WTC11 (cell line): ENCODE measurements around the gene CLMP. TPM values are rescaled to one million over a fixed set of nuclear protein-coding genes. Genes with fewer than 3 reads are reported as not detected.

Experiments
- ATAC-seq: fragments of 200-7000 bp; cut with Tn5 transposase; 2 replicates; pipeline ENCODE4 v1.10.0; 2021; ENCODE audit warnings: mild to moderate bottlenecking, moderate library complexity
- CTCF ChIA-PET: fragments of 300-600 bp; sonication (Branson Sonifier 250); formaldehyde crosslinking; loops from one replicate; lab custom pipeline; 2021; ENCODE audit warnings: antibody characterized with exemption; lab: Charles Lee
- POLR2A ChIA-PET: fragments of 350-600 bp; sonication (Branson Sonifier 250); formaldehyde crosslinking; loops from one replicate; lab custom pipeline; 2021; ENCODE audit warnings: antibody characterized with exemption; lab: Charles Lee
- DNase-seq: peaks from one replicate; pipeline ENCODE4 v3.0.0; 2021; ENCODE audit warnings: low spot score
- H3K27ac Mint-ChIP-seq: 2 replicates; pipeline ENCODE4 v1.8.0; 2021; ENCODE audit warnings: mixed read lengths
- H3K27me3 Mint-ChIP-seq: 2 replicates; pipeline ENCODE4 v1.8.0; 2021; ENCODE audit warnings: low read depth, mild to moderate bottlenecking, moderate library complexity, mixed read lengths
- H3K36me3 Mint-ChIP-seq: 2 replicates; pipeline ENCODE4 v1.8.0; 2021; ENCODE audit warnings: mixed read lengths
- H3K4me1 Mint-ChIP-seq: 2 replicates; pipeline ENCODE4 v1.8.0; 2022; ENCODE audit warnings: mixed read lengths
- H3K4me3 Mint-ChIP-seq: 2 replicates; pipeline ENCODE4 v1.8.0; 2021; ENCODE audit warnings: mild to moderate bottlenecking, moderate library complexity, mixed read lengths
- H3K9me3 Mint-ChIP-seq: 2 replicates; pipeline ENCODE4 v1.8.0; 2021; ENCODE audit warnings: mixed read lengths
- CBFB ChIP-seq: sonication (generic); formaldehyde crosslinking; IDR thresholded peaks from 2 replicates; pipeline ENCODE4 v1.8.1; 2022; ENCODE audit warnings: mild to moderate bottlenecking, low read depth, missing genetic modification reagents
- E2F5 ChIP-seq: sonication (generic); formaldehyde crosslinking; IDR thresholded peaks from 2 replicates; pipeline ENCODE4 v1.8.1; 2022; ENCODE audit warnings: mild to moderate bottlenecking, moderate library complexity, missing genetic modification reagents
- FOXP4 ChIP-seq: sonication (generic); formaldehyde crosslinking; IDR thresholded peaks from 2 replicates; pipeline ENCODE4 v1.8.0; 2022; ENCODE audit warnings: mild to moderate bottlenecking, missing genetic modification reagents
- HMGA2 ChIP-seq: fragments of 250-450 bp; sonication (Bioruptor Pico); IDR thresholded peaks from 2 replicates; pipeline ENCODE4 v1.4.0; 2021; ENCODE audit warnings: mild to moderate bottlenecking, moderate library complexity
- MYBL2 ChIP-seq: sonication (generic); formaldehyde crosslinking; IDR thresholded peaks from 2 replicates; pipeline ENCODE4 v1.8.1; 2023; ENCODE audit warnings: mild to moderate bottlenecking, moderate library complexity, missing genetic modification reagents
- NFYB ChIP-seq: sonication (generic); formaldehyde crosslinking; conservative IDR thresholded peaks from 2 replicates; pipeline ENCODE4 v1.8.0; 2022; ENCODE audit warnings: low read depth, missing genetic modification reagents
- NR1H2 ChIP-seq: sonication (generic); formaldehyde crosslinking; IDR thresholded peaks from 2 replicates; pipeline ENCODE4 v1.9.0; 2021; ENCODE audit warnings: mild to moderate bottlenecking, moderate library complexity, missing genetic modification reagents
- NR2C2 ChIP-seq: sonication (generic); formaldehyde crosslinking; IDR thresholded peaks from 2 replicates; pipeline ENCODE4 v1.8.0; 2022; ENCODE audit warnings: mild to moderate bottlenecking, missing genetic modification reagents
- SP1 ChIP-seq: sonication (generic); formaldehyde crosslinking; conservative IDR thresholded peaks from 2 replicates; pipeline ENCODE4 v1.8.1; 2022; ENCODE audit warnings: missing genetic modification reagents
- ZNF317 ChIP-seq: sonication (generic); formaldehyde crosslinking; IDR thresholded peaks from 2 replicates; pipeline ENCODE4 v1.8.1; 2023; ENCODE audit warnings: low read depth, mild to moderate bottlenecking, moderate library complexity, missing genetic modification reagents, borderline replicate concordance
- ZNF396 ChIP-seq: fragments of 250-450 bp; sonication (Bioruptor Pico); IDR thresholded peaks from 2 replicates; pipeline ENCODE4 v1.8.0; 2021; ENCODE audit warnings: mild to moderate bottlenecking, moderate library complexity, borderline replicate concordance
- ZNF416 ChIP-seq: fragments of 250-450 bp; sonication (Bioruptor Pico); IDR thresholded peaks from 2 replicates; pipeline ENCODE4 v1.9.0; 2021; ENCODE audit warnings: mild to moderate bottlenecking, inconsistent platforms
- ZNF671 ChIP-seq: fragments of 250-450 bp; sonication (Bioruptor Pico); IDR thresholded peaks from 2 replicates; pipeline ENCODE4 v1.8.0; 2021; ENCODE audit warnings: mild to moderate bottlenecking
- total RNA-seq: library from RNA; stranded (reverse); gene quantifications from 3 replicates; pipeline ENCODE4 v1.2.3, GENCODE V29; 2021
- TF ChIP-seq, protein P1 (sequence below): sonication (generic); formaldehyde crosslinking; IDR thresholded peaks from 2 replicates; pipeline ENCODE4 v1.8.0; 2022; ENCODE audit warnings: mild to moderate bottlenecking, missing genetic modification reagents
- TF ChIP-seq, protein P2 (sequence below): fragments of 250-450 bp; sonication (Bioruptor Pico); IDR thresholded peaks from 2 replicates; pipeline ENCODE4 v1.9.0; 2021; ENCODE audit warnings: moderate library complexity, mild to moderate bottlenecking, inconsistent platforms, borderline replicate concordance
- TF ChIP-seq, protein P3 (sequence below): sonication (generic); formaldehyde crosslinking; conservative IDR thresholded peaks from 2 replicates; pipeline ENCODE4 v1.8.1; 2023; ENCODE audit warnings: mild to moderate bottlenecking, low read depth, missing genetic modification reagents, moderate library complexity
- TF ChIP-seq, protein P4 (sequence below): sonication (generic); formaldehyde crosslinking; IDR thresholded peaks from 2 replicates; pipeline ENCODE4 v1.8.1; 2023; ENCODE audit warnings: mild to moderate bottlenecking, missing genetic modification reagents, moderate library complexity
- TF ChIP-seq, protein P5 (sequence below): sonication (generic); formaldehyde crosslinking; IDR thresholded peaks from 2 replicates; pipeline ENCODE4 v1.8.0; 2022; ENCODE audit warnings: missing genetic modification reagents

Gene CLMP
- total RNA-seq, 1 experiment from 2014 or later: 20.0 TPM

GRCh38 chr11:123076484-123076883, 118.6 kb downstream of the CLMP start (continued):
- no peak for TF ChIP-seq ZNF396 (CRISPR knock-in tag)
- TF ChIP-seq E2F5 (CRISPR knock-in tag): no peak
- TF ChIP-seq HMGA2 (CRISPR knock-in tag): no peak
- no peak for TF ChIP-seq CBFB
- TF ChIP-seq ZNF317 (CRISPR knock-in tag): no peak
- TF ChIP-seq, protein P1, sequence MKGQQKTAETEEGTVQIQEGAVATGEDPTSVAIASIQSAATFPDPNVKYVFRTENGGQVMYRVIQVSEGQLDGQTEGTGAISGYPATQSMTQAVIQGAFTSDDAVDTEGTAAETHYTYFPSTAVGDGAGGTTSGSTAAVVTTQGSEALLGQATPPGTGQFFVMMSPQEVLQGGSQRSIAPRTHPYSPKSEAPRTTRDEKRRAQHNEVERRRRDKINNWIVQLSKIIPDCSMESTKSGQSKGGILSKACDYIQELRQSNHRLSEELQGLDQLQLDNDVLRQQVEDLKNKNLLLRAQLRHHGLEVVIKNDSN (CRISPR knock-in tag): no peak

GRCh38 chr11:123073343-123074057, 121.5 kb downstream of the CLMP start:
- Mint-ChIP-seq H3K4me1 (peaks cover 36% of the 10 kb centered on the region), H3K9me3 (no peaks in the 10 kb centered on the region), H3K4me3 (no peak overlapping the region), H3K27me3 (no peaks in the 10 kb centered on the region), H3K36me3 (peaks cover 5% of the 10 kb centered on the region; the same call in 1 of the 2 replicates)
- POLR2A ChIA-PET: no interaction called here
- TF ChIP-seq NFYB: no peak
- TF ChIP-seq ZNF416 (CRISPR knock-in tag): no peak
- TF ChIP-seq ZNF317 (CRISPR knock-in tag): no peak
- TF ChIP-seq, protein P2, sequence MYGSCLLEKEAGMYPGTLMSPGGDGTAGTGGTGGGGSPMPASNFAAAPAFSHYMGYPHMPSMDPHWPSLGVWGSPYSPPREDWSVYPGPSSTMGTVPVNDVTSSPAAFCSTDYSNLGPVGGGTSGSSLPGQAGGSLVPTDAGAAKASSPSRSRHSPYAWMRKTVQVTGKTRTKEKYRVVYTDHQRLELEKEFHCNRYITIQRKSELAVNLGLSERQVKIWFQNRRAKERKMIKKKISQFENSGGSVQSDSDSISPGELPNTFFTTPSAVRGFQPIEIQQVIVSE (CRISPR knock-in tag): no peak
- TF ChIP-seq ZNF671 (CRISPR knock-in tag): no peak
- no peak for TF ChIP-seq NR2C2 (CRISPR knock-in tag)
- TF ChIP-seq, all 79 proteins: peak for 0
- no peak overlapping the region for H3K27ac Mint-ChIP-seq
- CTCF ChIA-PET: interaction anchor here (1.3 kb wide), 1 partner anchor 188 kb away, joined by 3 read pairs; no protein-coding TSS in a partner anchor
- ATAC-seq (no peak), DNase-seq (no peak)

DNA sequence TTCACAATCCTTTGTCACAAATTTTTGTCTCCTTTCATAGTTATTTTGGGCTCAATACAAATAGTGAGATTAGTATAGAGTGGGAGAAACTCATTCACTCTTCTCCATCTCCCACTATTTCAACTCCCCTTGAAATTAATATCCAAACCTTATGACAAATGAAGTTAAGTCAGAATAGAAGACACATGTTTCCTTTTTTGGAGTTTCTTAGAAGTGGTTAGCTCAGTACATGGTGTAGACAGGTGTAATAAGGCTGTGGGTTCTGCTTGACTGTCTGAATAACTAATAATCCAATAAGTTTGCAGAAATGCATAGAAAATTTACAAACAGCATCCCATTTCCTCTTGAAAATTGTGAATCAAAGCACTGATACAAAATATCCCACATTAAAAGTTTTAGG, 122.3 kb downstream of the CLMP start:
- Mint-ChIP-seq H3K27me3 (no peaks in the 10 kb centered on the region), H3K4me3 (no peak overlapping the region), H3K9me3 (no peaks in the 10 kb centered on the region), H3K36me3 (peaks cover 5% of the 10 kb centered on the region; the same call in 1 of the 2 replicates), H3K27ac (no peak overlapping the region), H3K4me1 (peaks cover 36% of the 10 kb centered on the region)
- CTCF ChIA-PET: interaction anchor here (1.3 kb wide), 1 partner anchor 189 kb away, joined by 3 read pairs; no protein-coding TSS in a partner anchor
- POLR2A ChIA-PET: no interaction called here
- no peak for DNase-seq
- no peak for ATAC-seq
- TF ChIP-seq ZNF317 (CRISPR knock-in tag) (no peak), NR2C2 (CRISPR knock-in tag) (no peak), E2F5 (CRISPR knock-in tag) (no peak), ZNF671 (CRISPR knock-in tag) (no peak), MYBL2 (CRISPR knock-in tag) (no peak), NR1H2 (no peak), NFYB (no peak), FOXP4 (no peak), SP1 (CRISPR knock-in tag) (no peak), HMGA2 (CRISPR knock-in tag) (no peak)
- TF ChIP-seq, protein P3, sequence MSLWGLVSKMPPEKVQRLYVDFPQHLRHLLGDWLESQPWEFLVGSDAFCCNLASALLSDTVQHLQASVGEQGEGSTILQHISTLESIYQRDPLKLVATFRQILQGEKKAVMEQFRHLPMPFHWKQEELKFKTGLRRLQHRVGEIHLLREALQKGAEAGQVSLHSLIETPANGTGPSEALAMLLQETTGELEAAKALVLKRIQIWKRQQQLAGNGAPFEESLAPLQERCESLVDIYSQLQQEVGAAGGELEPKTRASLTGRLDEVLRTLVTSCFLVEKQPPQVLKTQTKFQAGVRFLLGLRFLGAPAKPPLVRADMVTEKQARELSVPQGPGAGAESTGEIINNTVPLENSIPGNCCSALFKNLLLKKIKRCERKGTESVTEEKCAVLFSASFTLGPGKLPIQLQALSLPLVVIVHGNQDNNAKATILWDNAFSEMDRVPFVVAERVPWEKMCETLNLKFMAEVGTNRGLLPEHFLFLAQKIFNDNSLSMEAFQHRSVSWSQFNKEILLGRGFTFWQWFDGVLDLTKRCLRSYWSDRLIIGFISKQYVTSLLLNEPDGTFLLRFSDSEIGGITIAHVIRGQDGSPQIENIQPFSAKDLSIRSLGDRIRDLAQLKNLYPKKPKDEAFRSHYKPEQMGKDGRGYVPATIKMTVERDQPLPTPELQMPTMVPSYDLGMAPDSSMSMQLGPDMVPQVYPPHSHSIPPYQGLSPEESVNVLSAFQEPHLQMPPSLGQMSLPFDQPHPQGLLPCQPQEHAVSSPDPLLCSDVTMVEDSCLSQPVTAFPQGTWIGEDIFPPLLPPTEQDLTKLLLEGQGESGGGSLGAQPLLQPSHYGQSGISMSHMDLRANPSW (CRISPR knock-in tag): no peak
- TF ChIP-seq, protein P4, sequence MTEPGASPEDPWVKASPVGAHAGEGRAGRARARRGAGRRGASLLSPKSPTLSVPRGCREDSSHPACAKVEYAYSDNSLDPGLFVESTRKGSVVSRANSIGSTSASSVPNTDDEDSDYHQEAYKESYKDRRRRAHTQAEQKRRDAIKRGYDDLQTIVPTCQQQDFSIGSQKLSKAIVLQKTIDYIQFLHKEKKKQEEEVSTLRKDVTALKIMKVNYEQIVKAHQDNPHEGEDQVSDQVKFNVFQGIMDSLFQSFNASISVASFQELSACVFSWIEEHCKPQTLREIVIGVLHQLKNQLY (CRISPR knock-in tag): no peak
- TF ChIP-seq, protein P5, sequence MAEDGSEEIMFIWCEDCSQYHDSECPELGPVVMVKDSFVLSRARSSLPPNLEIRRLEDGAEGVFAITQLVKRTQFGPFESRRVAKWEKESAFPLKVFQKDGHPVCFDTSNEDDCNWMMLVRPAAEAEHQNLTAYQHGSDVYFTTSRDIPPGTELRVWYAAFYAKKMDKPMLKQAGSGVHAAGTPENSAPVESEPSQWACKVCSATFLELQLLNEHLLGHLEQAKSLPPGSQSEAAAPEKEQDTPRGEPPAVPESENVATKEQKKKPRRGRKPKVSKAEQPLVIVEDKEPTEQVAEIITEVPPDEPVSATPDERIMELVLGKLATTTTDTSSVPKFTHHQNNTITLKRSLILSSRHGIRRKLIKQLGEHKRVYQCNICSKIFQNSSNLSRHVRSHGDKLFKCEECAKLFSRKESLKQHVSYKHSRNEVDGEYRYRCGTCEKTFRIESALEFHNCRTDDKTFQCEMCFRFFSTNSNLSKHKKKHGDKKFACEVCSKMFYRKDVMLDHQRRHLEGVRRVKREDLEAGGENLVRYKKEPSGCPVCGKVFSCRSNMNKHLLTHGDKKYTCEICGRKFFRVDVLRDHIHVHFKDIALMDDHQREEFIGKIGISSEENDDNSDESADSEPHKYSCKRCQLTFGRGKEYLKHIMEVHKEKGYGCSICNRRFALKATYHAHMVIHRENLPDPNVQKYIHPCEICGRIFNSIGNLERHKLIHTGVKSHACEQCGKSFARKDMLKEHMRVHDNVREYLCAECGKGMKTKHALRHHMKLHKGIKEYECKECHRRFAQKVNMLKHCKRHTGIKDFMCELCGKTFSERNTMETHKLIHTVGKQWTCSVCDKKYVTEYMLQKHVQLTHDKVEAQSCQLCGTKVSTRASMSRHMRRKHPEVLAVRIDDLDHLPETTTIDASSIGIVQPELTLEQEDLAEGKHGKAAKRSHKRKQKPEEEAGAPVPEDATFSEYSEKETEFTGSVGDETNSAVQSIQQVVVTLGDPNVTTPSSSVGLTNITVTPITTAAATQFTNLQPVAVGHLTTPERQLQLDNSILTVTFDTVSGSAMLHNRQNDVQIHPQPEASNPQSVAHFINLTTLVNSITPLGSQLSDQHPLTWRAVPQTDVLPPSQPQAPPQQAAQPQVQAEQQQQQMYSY: no peak
